GM12874 (cell line): ENCODE results near the gene TTC13.

Source experiments
- CTCF ChIP-seq: IDR thresholded peaks from 2 replicates; pipeline ENCODE4 v1.5.1; 2011; ENCODE audit warnings: low read depth, mild to moderate bottlenecking, control low read depth, low read length, moderate library complexity; ENCODE audit not compliant: insufficient read depth

TTC13 gene

GRCh38 chr1:230976360-230976759 lies 2.3 kb downstream of the TTC13 start:
- TF ChIP-seq CTCF, result no peak

- TF ChIP-seq CTCF, result no peak
These were observed 3.0 kb downstream of the TTC13 start for GRCh38 chr1:230975636-230976035.

DNA sequence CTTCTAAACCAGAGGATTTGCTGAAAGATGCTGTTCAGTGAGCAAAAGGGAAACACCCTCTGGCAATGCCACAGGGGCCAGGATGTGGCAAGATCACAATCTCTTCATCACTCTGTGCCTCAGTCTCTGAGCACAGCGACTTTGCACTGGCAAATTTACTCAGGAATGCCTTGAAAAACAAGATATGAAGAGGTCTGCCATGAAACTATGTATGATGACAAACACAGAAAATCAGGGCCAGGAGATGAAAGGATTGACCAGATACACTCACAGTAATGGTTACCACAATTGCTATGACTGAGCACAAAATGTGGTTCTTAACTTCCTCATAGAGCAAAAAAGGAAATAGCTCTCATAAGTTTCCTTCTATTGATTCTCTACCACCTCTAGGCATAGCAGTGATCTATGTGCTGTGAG lies 5.8 kb downstream of the TTC13 start:
- no peak for TF ChIP-seq CTCF

- TF ChIP-seq CTCF, result no peak
These were observed 6.9 kb downstream of the TTC13 start for GRCh38 chr1:230971771-230972170.

DNA sequence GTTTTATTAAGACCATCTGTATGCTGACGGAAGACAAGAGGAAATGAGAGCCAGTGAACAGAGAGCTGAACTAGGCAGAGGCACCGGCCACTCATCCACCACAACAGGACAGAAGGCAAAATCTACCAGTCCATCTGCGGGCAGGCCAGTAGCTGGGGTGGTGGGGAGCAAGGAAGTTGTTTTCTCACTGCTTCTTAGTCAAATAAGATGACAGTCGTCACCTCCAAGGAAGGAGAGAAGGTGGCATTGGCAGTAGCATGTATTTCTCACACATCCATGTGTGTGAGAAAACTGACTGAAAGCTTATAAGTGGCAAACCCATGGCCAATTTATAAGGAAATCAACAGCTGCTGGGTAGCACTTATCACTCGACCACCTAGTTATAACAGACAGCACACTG lies 8.2 kb downstream of the TTC13 start:
- no peak for TF ChIP-seq CTCF

DNA sequence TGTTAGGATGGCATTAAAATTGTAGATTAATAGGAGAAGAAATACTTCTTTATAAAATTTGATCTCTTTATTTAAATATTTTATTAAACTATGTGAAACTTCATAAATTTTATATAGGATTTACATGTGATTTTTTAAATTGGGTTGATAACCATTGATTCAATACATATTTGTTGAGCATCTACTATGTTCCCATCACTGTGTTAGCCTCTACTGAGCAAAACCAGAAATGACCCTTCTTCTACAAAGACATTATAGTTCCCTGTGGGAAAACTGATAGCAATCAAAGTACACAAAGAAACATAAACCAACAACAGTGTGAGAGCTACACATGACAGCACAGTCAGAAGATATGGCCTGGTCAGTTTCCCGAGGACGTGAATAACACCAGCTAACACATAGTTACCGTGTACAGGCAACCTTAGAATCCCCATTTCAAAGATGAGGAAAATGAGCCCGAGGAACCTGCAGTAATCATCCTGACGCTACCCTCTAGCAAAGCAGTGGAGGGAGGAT lies 12.2 kb downstream of the TTC13 start:
- no peak for TF ChIP-seq CTCF

DNA sequence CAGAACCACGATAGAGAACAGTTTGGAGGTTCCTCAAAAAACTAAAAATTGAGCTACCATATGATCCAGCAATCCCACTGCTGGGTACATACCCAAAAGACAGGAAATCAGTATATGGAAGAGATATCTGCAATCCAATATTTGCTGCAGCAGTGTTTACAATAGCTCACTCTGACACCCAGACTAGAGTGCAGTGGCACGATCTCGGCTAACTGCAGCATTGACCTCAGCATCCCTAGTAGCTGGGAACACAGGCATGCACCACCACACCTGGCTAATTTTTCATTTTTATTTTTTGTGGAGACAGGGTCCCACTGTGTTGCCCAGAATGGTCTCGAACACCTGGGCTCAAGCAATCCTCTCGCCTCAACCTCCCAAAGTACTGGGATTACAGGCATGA lies 13.1 kb downstream of the TTC13 start:
- no peak for TF ChIP-seq CTCF
